GM10248 (cell line): ENCODE measurements around the gene HS2ST1.

Source experiments
- CTCF ChIA-PET: fragments of 300-600 bp; sonication (Branson Sonifier 250); formaldehyde crosslinking; extraction: SDS; loops from one replicate; lab custom pipeline; 2021; ENCODE audit warnings: antibody characterized with exemption; lab: Yijun Ruan, JAX
- POLR2A ChIA-PET: fragments of 350-650 bp; sonication (Branson Sonifier 250); formaldehyde crosslinking; extraction: SDS; loops from one replicate; lab custom pipeline; 2020; ENCODE audit warnings: antibody characterized with exemption; lab: Yijun Ruan, JAX
- DNase-seq: peaks from one replicate; pipeline ENCODE4 v3.0.0; 2012; ENCODE audit errors: extremely low spot score
- CTCF ChIP-seq: IDR thresholded peaks from 2 replicates; pipeline ENCODE4 v1.5.1; 2012; ENCODE audit warnings: mild to moderate bottlenecking, low read depth; ENCODE audit errors: extremely low read depth, missing control alignments, control extremely low read depth

The HS2ST1 gene

GRCh38 chr1:86993269-86993985, 79.0 kb downstream of the HS2ST1 start:
- ChIA-PET POLR2A (no interaction called here), CTCF (interaction anchor here (1.0 to 1.2 kb wide), 4 partner anchors 9 to 166 kb away, joined by 3 to 5 read pairs (median 3); no protein-coding TSS in a partner anchor)
- DNase-seq = no peak
- TF ChIP-seq CTCF = no peak

- POLR2A ChIA-PET = no interaction called here
- DNase-seq = no peak
- CTCF ChIA-PET = interaction anchor here (1.0 to 1.1 kb wide), 2 partner anchors 12 to 28 kb away, joined by 3 read pairs; no protein-coding TSS in a partner anchor
- no peak for TF ChIP-seq CTCF
Measured at GRCh38 chr1:86994061-86994460, 79.6 kb downstream of the HS2ST1 start.

- CTCF ChIA-PET = interaction anchor here (0.8 to 2.2 kb wide), 7 partner anchors 8 to 55 kb away, joined by 3 to 6 read pairs (median 3); no protein-coding TSS in a partner anchor
- POLR2A ChIA-PET = no interaction called here
- TF ChIP-seq CTCF = no peak
- no peak for DNase-seq
Measured at GRCh38 chr1:86997538-86997937, 83.1 kb downstream of the HS2ST1 start.

GRCh38 chr1:86998280-86998679, 83.8 kb downstream of the HS2ST1 start:
- ChIA-PET POLR2A (no interaction called here), CTCF (interaction anchor here (1.2 to 2.2 kb wide), 5 partner anchors 8 to 31 kb away, joined by 3 to 6 read pairs (median 3); no protein-coding TSS in a partner anchor)
- no peak for TF ChIP-seq CTCF
- no peak for DNase-seq

- ChIA-PET POLR2A (interaction anchor here (0.5 kb wide), 1 partner anchor 168 kb away, joined by 3 read pairs; no protein-coding TSS in a partner anchor), CTCF (interaction anchor here (1.2 to 2.2 kb wide), 3 partner anchors 7 to 23 kb away, joined by 3 to 6 read pairs (median 3); no protein-coding TSS in a partner anchor)
- no peak for TF ChIP-seq CTCF
- DNase-seq = no peak
Measured at GRCh38 chr1:86998727-86999126, 84.3 kb downstream of the HS2ST1 start.

- CTCF ChIA-PET = no interaction called here
- DNase-seq = no peak
- POLR2A ChIA-PET = no interaction called here
- no peak for TF ChIP-seq CTCF
Measured at GRCh38 chr1:87000460-87000859, 86.0 kb downstream of the HS2ST1 start.
